Stimulated activated CD4-positive, alpha-beta T cell treated with anti-CD3 and anti-CD28 coated beads, Interleukin-4, amount 100 ng/mL, for 1 hour (primary cell): ENCODE measurements around the gene PHACTR2.

Experiments
- DNase-seq: peaks from one replicate; pipeline ENCODE4 v3.0.0-alpha.2; 2020

PHACTR2 gene

GRCh38 chr6:143675946-143676345 is 1.8 kb upstream of the PHACTR2 start:
- DNase-seq: no peak

GRCh38 chr6:143676437-143677045 is 1.2 kb upstream of the PHACTR2 start:
- no peak for DNase-seq

- DNase-seq: no peak
Observed at GRCh38 chr6:143677577-143677890, 231 bp upstream of the PHACTR2 start.

GRCh38 chr6:143679041-143679440 is 1.3 kb downstream of the PHACTR2 start:
- no peak for DNase-seq

GRCh38 chr6:143680141-143680540 is 2.4 kb downstream of the PHACTR2 start:
- no peak for DNase-seq

GRCh38 chr6:143682805-143683204 is 5.0 kb downstream of the PHACTR2 start:
- DNase-seq: no peak

GRCh38 chr6:143684486-143684885 is 6.7 kb downstream of the PHACTR2 start:
- DNase-seq: no peak

GRCh38 chr6:143685653-143686052 is 7.9 kb downstream of the PHACTR2 start:
- no peak for DNase-seq

GRCh38 chr6:143687591-143687990 is 9.8 kb downstream of the PHACTR2 start:
- no peak for DNase-seq

- no peak for DNase-seq
Observed at GRCh38 chr6:143688681-143689080, 10.9 kb downstream of the PHACTR2 start.

GRCh38 chr6:143689852-143690251 is 12.1 kb downstream of the PHACTR2 start:
- no peak for DNase-seq

GRCh38 chr6:143691155-143691554 is 13.4 kb downstream of the PHACTR2 start:
- DNase-seq: no peak

- no peak for DNase-seq
Observed at GRCh38 chr6:143691900-143692636, 14.3 kb downstream of the PHACTR2 start.

GRCh38 chr6:143692696-143693095 is 14.9 kb downstream of the PHACTR2 start:
- no peak for DNase-seq

GRCh38 chr6:143694013-143694412 is 16.2 kb downstream of the PHACTR2 start:
- no peak for DNase-seq

GRCh38 chr6:143694560-143694959 is 16.8 kb downstream of the PHACTR2 start:
- DNase-seq: no peak

GRCh38 chr6:143695130-143695968 is 17.6 kb downstream of the PHACTR2 start:
- DNase-seq: no peak

- no peak for DNase-seq
Observed at GRCh38 chr6:143695969-143696663, 18.4 kb downstream of the PHACTR2 start.

- DNase-seq: no peak
Observed at GRCh38 chr6:143696664-143697000, 18.9 kb downstream of the PHACTR2 start.

- DNase-seq: no peak
Observed at GRCh38 chr6:143697076-143697800, 19.5 kb downstream of the PHACTR2 start.

- DNase-seq: no peak
Observed at GRCh38 chr6:143698329-143698728, 20.6 kb downstream of the PHACTR2 start.

- no peak for DNase-seq
Observed at GRCh38 chr6:143698759-143699429, 21.1 kb downstream of the PHACTR2 start.
